NAMALWA (cell line): ENCODE data around the gene ALG12.

Source experiments
- DNase-seq: peaks from one replicate; pipeline ENCODE4 v3.0.0-alpha.2; 2015; ENCODE audit warnings: low spot score

ALG12 gene

GRCh38 chr22:49945042-49945794, 27.0 kb upstream of the ALG12 start:
- peak; percentile 88 for DNase-seq

DNA sequence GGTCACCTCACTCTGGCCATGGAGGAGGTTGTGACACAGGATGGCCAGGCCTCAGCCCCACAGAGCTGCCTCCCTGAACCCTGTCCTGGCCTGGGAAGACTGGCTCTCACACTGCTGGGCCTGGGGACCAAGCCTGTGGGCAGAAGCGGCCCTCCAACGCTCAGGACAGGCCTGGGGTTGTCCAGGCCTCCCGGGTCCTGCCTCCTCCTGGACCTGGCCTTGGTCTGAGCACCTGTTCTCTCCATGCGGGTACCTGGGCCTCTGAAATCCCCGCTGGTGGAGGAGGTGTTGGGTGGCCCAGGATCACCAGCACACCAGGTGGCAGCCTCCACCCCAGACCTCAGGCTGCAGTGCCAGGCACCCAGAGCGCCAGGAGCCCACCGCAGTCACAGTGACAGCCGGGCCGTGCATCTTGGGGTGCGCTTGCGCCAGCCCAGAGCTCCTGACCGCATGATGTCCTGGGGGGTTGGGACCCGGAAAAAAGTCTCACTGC, 26.2 kb upstream of the ALG12 start:
- no peak for DNase-seq

GRCh38 chr22:49943771-49944398, 25.6 kb upstream of the ALG12 start:
- no peak for DNase-seq

DNA sequence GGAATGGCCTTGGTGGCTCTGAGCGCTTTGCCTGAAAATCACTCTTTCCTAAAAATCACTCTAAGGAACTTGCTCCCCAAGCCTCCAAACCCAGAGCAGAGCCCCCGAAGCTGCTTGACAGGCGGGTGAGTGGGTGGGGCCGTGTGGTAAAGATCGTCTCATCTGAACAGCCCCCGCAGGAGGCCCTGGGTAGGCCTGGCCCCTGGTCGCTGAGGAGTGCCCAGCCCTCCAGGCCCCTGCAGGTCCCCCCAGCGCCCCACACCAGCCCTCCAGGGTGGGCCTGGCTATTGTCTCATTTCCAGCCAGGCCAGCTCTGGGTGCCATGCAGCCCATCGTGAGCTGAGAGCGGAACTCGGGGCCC, 25.1 kb upstream of the ALG12 start:
- DNase-seq = no peak

DNA sequence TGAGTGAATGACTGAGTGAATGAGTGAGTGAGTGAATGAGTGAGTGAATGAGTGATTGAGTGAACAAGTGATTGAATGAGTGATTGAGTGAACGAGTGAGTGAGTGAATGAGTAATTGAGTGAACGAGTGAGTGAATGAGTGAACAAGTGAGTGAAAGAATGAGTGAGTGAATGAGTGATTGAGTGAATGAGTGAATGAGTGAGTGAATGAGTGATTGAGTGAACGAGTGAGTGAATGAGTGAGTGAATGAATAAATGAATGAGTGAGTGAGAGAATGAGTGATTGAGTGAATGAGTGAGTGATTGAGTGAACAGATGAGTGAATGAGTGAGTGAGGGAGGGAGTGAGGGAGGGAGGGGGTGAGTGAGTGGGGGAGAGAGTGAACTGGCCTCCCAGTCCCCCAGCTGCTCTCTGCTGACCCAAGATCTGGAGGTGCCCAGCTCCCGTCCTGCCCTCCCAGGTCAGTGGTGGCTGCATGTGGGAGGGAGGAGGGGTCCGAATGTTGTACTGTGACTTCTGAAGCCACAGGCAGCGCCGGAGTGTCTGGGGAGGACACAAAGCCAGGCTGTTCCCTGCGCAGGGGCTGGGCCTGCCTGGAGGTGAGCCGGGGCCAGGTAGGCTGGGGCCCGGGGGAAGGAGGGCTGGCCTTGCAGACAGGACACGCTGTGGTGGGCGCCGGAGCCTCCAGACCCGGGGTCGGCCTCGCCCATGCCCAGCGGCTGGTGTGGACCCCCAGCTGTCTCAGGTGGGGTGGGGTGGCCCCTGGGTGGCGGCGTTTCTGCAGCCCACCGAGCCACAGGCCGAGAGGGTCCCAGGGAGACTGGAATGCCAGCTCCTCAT, 24.5 kb upstream of the ALG12 start:
- no peak for DNase-seq

GRCh38 chr22:49941507-49942316, 23.5 kb upstream of the ALG12 start:
- no peak for DNase-seq

GRCh38 chr22:49938565-49939136, 20.4 kb upstream of the ALG12 start:
- no peak for DNase-seq

- no peak for DNase-seq
Measured at GRCh38 chr22:49937758-49938564, 19.7 kb upstream of the ALG12 start.

DNA sequence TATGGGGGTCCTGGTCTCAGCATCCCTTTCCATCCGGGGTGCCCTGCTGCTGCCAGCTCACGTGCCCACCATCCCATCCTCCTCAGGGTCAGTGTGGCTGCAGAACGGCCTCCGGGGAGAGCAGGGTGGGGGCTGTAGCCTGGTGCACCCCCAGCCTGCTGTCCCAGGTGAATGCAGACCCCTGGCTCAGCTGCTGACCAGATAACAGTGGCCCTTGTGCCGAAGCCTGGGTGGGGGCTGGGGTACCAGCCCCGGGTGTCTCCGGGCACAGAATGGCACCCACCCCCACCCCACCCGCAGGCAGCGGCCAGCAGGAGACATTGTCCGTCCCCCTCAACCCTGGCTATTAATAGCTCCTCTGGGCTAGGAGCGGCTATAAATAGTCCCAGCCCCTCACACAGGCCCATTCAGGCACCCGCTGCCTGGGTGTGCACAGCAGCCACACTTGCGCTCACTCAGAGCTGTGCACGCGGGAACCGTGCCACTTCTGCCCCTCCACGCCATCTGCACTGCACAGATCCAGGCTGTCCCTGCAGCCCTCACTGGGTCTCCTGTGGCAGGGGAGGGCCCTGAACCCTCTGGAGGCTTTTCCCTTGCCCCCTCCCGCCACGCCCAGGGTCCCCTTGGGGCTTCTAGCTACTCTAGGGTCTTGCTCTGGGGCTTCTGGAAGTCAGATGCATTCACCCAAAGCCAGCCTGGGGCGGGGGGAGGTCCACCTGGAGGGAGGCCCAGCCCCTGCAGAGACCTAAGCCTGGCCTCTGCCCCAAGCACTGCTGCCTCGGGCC, 18.9 kb upstream of the ALG12 start:
- DNase-seq = no peak

GRCh38 chr22:49936018-49936972, 18.1 kb upstream of the ALG12 start:
- peak; percentile 91 for DNase-seq

DNA sequence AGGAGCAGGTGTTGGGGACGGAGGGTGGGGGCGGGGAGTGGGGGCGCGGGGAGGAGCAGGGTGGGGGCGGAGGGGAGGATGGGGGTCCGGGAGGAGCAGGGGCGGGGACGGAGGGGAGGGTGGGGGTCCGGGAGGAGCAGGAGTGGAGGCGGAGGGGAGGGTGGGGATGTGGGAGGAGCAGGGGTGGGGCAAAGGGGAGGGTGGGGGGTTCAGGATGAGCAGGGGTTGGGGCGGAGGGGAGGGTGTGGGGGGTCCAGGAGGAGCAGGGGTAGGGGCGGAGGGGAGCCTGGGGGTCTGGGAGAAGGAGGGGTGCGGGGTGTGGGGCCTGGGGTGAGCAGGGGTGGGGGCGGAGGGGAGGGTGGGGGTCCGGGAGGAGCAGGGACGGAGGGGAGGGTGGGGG, 17.3 kb upstream of the ALG12 start:
- DNase-seq = no peak

DNA sequence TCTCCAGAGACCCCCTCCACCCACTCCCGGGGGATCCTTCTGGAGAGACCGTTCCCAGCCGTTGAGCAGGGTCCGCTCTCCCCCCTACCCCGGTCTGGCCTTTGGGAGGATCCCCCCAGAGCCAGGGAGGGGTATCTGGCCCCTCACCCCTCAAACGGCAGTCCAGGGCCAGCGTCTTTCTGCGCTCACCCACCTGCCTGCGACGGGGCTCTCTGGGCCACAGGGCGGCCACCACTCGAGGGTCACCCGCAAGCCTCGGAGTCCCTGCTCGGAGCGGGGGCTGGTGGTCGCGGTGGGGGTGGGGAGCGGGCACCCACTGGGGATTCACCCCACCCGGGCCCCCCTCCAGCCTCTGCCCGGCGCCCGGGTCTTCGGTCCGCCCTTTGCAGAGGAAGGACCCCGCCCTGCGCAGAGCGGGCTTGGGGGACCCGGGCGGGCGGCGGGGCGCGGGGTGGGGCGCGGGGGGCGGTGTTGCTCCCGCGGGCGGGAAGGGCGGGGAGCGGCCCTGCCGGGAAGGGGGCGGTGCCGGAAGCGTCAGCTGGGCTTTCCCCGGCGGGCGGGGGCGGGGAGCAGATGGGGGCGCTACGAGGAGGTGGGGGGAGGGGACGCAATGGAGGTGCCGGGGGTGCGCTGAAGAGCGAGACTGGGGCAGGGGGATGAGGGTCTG, 16.8 kb upstream of the ALG12 start:
- DNase-seq = peak; percentile 59

- DNase-seq = no peak
Measured at GRCh38 chr22:49934160-49934890, 16.1 kb upstream of the ALG12 start.

DNA sequence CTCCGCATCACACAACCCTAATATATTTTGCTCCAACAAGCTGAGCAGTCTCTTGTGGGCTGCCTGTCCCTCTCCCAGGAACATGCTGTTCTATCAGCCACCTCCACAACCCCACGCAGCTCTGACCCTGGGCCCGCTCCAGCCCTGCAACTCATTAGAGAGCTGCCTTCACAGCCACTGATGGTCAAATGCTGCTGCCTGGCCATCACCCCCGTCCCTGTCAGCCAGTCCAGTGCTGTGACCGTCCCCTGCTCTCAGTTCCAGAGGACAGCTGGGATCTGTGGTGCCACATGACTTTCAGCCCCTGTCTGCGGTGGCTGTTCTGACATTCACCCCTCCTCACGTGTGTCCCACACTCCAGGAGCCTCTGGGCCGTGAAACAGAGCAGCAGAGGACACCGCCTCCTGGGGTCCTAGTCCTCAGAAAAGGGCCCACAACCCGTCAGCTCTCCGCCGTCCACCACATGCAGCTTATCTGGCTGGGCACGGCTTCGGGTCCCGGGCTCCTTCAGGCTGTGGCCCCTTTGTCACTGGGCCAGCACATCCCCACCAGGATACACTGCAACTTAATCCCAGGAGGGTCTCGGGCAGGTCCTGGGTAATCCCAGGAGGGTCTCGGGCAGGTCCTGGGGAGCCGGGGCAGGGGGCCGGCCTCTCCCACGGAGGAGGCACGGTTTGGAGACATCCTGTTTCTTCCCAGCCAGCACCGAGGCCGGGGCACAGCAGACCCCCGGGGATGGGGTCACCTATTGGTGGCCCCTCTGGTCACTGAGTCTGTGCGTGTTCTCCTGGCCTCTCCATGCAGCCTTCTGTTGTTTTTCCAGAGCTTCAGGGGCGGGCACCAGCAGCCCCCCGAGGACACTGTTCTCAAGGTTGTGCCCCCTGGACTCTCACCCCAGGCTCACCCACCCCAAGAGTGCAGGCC, 15.3 kb upstream of the ALG12 start:
- no peak for DNase-seq

- DNase-seq = peak; percentile 86
Measured at GRCh38 chr22:49930596-49931412, 12.6 kb upstream of the ALG12 start.
